ENCODE measurements around the gene RSRC1.
"Not testable (repeated sequence)": the region's sequence is repeated elsewhere in the genome, so short reads cannot be mapped to it uniquely, and the experiment has no call there.

RSRC1 gene

DNA sequence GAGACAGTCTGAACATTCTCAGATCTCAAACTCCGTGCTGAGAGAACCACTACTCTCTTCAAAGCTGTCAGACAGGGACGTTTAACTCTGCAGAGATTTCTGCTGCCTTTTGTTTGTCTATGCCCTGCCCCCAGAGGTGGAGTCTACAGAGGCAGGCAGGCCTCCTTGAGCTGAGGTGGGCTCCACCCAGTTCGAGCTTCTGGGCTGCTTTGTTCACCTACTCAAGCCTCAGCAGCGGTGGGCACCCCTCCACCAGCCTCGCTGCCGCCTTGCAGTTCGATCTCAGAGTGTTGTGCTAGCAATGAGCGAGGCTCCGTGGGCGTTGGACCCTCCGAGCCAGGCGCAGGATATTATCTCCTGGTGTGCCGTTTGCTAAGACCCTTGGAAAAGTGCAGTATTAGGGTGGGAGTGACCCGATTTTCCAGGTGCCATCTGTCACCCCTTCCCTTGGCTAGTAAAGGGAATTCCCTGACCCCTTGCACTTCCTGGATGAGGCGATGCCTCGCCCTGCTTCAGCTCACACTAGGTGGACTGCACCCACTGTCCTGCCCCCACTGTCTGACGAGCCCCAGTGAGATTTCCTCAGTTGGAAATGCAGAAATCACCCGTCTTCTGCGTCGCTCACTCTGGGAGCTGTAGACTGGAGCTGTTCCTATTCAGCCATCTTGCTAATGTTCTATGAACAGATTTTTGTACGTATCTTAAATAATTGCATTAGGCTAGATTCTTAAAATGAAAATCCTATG lies 220.0 kb downstream of the RSRC1 start:
- not testable (repeated sequence) for DNase-seq (ENCODE audit: low read depth in 2 of 2)

DNA sequence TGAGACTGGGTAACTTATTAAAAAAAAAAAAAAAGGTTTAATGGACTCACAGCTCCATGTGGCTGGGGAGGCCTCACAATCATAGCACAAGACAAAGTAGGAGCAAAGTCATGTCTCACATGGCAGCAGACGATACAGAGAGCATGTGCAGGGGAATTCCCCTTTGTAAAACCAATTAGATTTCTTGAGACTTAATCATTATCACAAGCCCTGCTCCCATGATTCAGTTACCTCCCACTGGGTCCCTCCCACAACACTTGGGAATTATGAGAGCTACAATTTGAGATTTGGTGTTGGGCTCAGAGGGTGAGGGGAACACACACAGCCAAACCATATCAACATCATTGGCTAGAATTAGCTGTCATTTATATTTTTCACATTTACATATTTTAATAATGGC lies 221.0 kb downstream of the RSRC1 start:
- no peak for DNase-seq (ENCODE audit: low read depth in 2 of 2)

DNA sequence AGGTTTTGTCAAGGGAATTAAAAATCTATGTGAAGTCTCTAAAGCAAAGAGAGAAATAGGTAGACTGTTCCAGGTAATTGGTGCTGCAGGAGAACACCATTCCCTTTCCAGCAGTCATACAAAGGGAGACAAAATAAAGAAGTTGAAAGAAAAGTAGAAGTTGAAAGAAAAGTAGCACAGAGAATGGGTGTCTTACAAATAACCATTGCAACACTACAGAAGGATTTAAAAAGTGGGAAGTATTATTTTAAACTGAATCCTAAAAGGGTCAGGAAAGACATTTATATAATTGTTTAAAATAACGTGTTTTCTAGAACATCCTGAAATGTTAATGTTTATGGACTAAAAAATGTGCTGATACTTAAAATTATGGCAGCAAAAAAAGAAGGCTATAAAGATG lies 223.8 kb downstream of the RSRC1 start:
- DNase-seq (ENCODE audit: low read depth in 2 of 2) = no peak

DNA sequence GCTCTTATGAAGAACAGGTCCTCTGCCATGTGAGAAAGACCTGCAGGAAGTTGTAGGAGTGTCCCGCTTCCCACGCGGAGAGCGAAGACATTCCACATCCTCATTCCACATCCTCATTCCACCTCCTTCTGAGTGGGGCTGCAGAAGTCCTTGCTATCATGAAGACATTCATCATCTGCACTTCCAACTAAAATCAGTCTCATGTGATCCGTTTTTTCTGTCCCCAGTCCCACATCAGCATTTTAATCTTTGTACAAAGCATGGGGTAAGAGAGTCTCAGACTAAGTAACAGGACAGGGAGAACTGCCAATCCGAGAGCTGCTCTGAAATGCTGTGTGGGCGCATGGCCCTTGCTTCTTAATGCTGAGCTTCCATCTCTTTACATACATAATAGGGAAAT lies 227.2 kb downstream of the RSRC1 start:
- no peak for DNase-seq (ENCODE audit: low read depth in 2 of 2)

DNA sequence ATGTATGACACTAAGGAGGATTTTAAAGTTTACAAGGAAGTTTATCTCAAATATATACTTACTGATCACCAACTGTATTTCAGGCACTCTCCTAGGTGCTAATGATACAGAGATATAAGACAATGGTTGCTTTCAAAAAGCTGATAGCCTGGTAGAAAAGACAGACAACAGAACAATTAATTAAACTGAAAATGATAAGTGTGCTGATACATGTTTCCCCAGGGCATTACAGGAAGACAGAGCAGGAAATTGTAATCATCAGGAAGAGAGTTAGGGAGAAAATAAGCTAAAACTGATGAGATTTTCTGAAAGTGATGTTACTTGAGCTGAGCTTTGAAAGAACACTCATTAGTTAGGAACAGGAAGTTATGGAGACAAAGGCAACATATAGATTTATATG lies 229.7 kb downstream of the RSRC1 start:
- no peak for DNase-seq (ENCODE audit: low read depth in 2 of 2)

DNA sequence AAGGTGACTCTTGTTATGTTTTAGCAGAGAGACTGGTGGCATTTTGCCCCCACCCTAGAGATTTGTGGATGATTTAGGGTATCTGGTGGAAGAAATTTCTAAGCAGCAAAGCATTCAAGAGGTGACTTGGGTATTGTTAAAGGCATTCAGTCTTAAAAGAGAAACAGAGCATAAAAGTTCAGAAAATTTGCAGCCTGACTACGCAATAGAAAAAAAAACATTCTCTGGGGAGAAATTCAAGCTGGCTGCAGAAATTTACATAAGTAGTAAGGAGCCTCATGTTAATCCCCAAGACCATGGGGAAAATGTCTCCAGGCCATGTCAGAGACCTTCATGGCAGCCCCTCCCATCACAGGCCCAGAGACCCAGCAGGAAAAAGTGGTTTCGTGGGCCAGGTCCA lies 231.1 kb downstream of the RSRC1 start:
- not testable (repeated sequence) for DNase-seq (ENCODE audit: low read depth in 2 of 2)

DNA sequence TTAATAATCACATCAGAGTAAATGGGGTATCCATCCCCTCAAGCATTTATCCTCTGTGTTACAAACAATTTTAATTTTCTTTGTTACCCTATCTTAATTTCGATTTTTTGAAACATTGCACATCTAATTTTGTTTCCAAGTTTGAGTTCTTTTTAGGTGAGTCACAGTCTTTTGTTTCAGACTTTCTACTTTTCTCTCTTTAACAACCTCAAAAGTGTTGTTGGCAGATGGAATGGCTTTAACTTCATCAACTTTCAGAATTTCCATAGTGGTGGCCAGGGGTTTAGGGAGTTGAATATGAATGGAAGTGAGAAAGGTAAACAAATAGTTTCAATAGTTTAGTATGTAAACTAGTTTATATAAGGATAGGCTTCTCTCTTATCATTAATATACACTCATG lies 238.1 kb downstream of the RSRC1 start:
- DNase-seq (ENCODE audit: low read depth in 2 of 2) = no peak

DNA sequence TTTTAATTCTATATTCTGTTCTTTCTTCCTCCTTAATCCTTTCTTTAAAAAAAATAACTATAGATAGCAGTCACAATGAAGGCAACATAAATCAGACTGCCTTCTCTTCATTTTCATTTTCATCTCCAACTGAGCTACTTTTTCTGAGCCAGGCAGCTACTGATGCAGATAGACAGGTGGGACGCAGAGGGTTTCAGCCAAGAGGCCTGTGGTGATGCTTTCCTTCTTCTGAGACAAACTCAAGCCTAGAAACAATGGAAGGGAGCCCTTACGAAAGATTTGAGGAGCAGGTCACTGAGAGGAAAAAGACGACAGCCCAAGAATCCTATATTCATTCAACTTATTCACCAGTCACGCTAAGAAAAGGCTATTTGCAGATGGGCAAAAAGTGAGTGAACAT lies 241.1 kb downstream of the RSRC1 start:
- DNase-seq (ENCODE audit: low read depth in 2 of 2) = no peak

DNA sequence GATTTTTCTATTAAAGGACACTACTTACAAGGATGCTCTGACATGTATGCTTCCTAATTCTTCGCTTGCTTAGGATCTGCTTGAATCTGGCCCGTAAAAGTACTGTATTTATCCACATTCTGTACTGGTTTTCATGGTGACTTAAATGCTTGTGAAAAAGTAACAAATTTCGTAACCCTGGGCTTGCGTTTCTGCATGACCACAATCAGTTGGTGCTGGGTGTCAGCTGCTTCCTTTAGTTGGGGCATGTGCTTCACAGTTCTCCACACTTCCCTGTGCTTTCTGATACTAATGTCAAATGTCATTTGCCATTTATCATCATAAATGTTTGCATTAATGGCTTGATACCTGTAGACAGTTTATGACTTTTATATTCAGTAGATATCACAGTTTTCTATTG lies 242.7 kb downstream of the RSRC1 start:
- DNase-seq (ENCODE audit: low read depth in 2 of 2) = no peak

DNA sequence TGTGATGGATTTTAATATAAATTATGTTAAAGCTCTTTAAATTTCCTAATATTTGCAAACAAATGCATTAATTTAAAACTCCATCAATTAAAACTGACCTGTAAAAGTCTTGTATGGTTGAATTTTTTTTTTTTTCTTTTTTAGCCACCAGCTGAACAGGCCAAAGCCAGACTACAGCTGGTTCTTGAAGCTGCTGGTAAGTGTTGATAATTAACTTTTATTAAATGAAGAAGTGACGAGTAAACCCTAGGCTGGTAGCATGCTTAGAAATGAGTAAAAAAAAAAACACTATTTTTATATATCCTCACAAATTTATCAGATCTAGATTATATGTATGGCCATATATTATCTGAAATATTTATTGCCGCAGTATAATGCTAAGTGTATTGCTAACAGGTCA lies 244.8 kb downstream of the RSRC1 start:
- DNase-seq (ENCODE audit: low read depth in 2 of 2) = no peak

DNA sequence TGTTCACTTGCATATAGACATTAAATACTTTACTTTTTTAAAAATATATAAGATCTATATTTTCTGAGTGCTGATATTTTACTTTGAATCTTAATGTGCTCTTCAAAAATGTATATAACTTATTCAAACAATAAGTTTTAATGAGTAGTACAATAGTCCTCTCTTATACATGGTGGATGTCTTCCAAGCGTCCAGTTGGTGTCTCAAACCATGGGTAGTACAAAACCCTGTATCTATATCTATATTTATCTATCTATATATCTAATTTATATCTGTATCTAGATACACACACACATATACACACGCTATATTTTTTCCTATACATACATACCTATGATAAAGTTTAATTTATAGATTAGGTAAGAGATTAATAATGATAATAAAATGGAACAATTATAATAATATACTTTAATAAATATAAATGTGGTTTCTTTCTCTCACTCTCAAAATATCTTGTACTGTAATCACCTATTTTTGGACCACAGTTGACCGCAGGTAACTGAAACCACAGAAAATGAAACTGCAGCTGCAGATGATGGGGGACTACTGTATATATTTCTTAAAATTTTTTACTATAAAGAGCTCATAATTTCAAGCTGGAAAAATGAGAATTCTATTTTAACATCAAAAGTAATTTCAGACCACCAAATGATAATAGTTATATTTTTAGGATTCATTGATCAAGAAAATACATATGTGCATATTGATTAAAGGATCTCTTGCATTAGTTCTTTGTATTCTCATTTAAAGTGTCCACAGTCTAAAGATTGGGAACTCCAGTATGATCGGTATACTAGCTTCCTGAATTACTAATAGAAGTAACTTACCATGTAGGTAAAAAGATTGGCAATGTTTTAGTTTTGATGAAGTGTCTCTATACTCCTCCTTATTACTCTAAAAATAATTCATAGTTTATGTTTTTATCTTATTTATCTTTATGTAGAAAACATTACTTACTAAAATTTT lies 246.0 kb downstream of the RSRC1 start:
- DNase-seq (ENCODE audit: low read depth in 2 of 2) = no peak

DNA sequence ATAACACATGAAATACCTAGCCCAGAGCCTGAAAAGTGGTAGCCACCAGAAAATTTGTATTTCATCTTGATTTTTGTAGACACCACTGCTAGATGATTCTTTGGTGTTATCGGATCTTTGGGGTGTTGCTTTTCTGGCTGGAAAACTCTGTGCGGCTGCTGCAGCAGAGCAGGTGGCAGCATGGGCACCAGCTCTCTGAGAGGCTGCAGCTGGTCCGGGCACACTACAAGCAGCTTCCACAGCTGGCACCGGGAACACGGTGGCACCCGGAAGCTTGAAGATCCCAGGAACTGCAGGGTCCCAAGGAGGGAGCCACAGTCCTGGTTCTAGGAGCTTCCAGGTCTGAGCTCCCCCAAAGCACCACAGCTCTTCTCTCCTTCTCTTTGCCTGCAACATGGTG lies 249.4 kb downstream of the RSRC1 start:
- DNase-seq (ENCODE audit: low read depth in 2 of 2) = no peak

DNA sequence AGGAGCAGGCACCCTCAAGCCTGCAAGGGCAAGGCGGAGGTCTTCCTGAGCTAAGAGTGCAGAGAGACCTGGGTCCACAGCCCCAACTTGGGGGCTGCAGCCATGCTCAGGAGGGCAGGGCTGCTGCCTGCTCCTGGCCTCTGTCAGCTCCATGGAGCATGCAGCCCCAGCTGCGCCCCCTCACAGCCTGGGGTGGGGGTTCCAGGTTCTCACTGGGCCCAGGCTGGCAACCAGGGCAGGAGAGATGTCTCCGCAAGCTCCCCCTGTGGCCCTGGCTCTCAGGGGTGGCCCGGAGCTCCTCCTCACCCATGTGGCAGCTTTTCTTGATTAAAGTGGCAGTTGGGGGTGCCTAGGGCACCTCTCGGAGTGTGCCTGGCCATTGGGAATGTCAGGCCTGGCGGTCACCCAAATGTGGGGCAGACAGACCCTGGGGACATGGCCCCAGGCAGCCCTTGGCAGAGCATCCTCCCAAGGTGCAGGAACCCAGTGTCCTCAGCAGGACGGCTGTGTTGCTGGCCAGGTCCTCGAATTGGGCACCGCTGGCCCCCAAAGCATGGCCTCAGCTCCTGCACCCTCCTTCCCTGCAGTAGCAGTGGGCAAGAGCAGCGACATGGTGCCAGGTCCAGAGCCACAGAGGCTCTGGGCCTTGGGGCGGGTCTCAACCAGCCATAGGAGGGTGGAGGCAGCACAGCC lies 251.0 kb downstream of the RSRC1 start:
- DNase-seq (ENCODE audit: low read depth in 2 of 2) = no peak

DNA sequence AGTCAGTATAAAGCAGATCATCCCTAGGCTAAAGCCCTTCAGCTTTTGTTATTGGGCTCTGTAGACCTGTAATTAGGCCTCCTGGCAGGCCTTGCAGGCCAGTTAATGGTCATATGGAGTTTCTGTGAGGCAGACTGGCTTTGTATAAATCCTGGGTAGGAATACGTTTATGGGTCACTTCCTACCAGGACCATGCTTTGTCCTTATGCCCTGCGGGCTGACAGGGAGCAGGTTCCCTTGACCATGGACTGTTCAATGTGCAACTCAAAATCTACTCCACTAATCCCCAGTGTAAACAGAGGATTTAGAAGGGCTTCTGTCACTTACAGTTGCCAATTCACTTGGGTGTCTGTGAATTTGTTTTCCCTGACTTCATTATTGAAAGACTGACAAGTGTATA lies 258.4 kb downstream of the RSRC1 start:
- no peak for DNase-seq (ENCODE audit: low read depth in 2 of 2)

DNA sequence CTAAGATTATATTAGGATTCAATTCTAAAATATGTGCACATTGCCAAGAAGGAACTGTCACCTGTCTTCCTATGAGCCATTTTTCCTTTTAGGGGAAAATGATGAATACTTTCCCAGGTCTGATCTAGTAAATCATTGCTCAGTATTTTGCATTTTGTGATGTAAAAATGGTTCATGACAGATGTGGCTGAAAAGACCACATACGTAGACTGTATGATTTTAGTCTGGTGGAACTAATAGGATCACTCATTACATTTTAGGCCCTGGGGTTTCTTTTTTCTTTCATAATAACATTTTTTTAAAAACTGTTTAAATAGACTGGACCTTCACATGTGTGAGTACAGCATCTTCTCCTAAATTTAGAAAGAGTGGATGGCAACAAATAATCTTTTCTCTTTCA lies 259.4 kb downstream of the RSRC1 start:
- DNase-seq (ENCODE audit: low read depth in 2 of 2) = no peak

DNA sequence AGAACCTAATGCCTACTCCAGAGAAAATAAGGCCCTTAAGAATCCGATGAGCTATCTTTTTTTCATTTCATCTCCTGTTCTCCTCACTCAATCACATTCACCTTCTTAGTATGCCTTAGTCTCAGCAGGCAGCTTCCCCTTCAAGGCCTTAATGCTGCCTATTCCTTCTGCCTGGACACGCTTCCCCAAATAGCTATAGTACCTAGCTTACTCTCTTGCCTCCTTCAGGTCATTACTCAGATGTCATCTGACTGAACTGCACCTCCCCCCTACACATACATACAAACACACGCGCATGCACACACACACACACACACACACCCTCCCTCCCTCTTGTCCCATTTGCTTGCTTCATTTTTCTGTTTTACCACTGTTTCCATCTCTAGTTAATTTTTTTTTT lies 269.6 kb downstream of the RSRC1 start:
- no peak for DNase-seq (ENCODE audit: low read depth in 2 of 2)

DNA sequence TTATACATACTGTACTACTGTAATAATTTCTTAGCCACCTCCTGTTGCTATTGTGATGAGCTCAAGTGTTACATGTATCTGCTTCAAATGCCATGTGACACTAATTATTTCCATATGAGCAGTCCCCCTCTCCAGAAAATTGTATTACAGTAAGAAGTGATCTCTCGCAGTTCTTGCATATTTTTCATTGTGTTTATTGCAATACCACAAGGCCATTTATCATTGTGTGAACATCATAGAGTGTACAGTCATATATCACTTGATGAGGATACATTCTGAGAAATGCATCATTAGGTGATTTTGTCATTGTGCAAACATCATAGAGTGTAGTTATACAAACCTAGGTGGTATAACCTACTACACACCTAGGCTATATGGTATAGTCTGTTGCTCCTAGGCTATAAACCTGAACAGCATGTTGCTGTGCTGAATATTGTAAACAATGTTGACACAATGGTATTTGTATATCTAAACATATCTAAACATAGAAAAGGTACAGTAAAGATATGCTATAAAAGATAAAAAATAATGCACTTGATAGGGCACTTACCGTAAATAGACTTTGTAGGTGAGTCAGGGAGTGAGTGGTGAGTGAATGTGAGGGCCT lies 271.5 kb downstream of the RSRC1 start:
- no peak for DNase-seq (ENCODE audit: low read depth in 2 of 2)

DNA sequence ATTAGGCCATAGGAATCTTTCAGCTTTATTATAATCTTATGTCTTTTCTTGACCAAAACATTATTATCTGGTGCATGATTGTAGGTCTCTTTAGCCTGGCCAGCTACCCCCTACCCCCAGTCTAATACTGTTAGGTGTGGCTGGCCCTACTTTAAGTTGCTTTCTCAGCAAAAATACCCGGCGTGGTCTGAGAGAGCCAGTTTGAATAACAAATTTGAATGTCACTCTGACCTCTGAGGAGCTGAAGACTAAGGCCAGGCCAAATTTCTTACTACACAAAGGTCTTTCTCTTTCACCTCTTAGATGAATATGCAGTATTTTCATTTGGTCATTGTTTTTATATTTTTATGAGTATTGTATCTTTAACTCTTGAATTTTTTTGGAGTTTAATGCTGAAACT lies 272.6 kb downstream of the RSRC1 start:
- DNase-seq (ENCODE audit: low read depth in 2 of 2) = no peak

DNA sequence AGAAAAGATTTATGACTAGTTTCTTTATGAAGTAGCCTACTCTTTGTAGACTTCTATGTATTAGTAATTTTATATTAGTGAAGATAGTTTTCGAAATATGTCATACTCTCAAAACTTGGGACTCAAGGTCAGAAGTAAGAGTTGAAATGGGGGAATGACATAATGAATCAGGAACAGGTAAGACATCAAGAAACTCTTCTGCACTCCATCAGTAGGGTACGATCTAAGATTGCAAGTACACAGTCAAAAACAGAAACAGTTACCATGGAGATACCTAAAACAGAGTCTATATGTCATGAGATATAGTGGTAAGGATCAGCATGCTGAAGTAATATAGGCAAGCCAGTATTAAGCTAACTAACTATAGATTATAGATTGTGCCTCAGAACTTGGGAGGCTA lies 274.1 kb downstream of the RSRC1 start:
- DNase-seq (ENCODE audit: low read depth in 2 of 2) = no peak

DNA sequence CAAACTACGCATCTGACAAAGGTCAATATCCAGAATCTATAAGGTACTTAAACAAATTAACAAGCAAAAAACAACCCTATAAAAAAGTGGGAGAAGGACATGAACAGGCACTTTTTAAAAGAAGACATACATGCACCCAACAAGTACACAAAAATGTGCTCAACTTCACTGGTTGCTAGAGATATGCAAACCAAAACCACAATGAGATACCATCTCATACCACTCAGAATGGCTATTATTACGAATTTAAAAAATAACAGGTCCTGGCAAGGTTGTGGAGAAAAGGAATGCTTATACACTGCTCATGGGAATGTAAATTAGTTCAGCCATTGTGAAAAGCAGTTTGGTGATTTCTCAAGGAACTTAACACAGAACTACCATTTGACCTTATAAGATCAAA lies 285.5 kb downstream of the RSRC1 start:
- DNase-seq (ENCODE audit: low read depth in 2 of 2) = no peak

DNA sequence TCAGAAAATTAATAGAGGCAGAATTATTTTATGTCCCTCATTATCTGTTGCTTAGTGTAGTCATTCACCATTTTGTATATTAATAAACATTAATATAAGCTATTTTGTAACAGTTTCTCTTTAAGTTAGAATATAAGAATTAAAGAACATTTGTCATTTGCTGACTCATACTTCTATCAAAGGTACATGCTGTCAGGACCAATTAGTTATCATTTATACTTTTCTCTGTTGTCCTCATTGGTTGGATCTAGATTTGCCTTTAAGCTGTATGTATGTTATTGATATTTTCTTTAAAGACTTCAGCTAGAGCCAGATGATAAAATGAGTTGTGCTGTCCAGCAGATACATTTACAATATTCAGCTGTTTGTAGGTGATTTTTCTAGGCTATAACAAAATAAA lies 292.7 kb downstream of the RSRC1 start:
- DNase-seq (ENCODE audit: low read depth in 2 of 2) = no peak

DNA sequence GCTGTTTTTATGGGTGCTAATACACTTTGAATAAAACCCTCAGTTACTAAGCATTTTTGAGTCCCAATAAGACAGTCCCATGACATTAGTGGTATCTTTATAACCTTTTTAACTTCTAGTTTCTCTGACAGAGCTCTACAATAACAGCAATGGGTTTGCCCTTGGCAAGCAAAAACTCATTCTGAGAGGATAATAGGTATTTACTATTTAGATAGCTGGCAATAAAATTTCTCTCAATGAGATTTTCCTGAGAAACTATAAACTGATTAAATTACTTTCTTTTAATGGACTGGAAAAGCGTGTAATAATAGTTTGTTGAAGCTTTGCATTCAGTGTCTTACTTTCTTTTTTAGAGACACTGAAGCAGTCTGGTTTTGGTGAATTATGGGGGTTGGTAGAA lies 293.1 kb downstream of the RSRC1 start:
- no peak for DNase-seq (ENCODE audit: low read depth in 2 of 2)
